ENCODE measurements around the gene MICU1. TPM values are rescaled to one million over a fixed set of nuclear protein-coding genes. Genes with fewer than 3 reads are reported as not detected.

The MICU1 gene
- total RNA-seq, 1 donor from 2014 or later = 37.2 TPM

DNA sequence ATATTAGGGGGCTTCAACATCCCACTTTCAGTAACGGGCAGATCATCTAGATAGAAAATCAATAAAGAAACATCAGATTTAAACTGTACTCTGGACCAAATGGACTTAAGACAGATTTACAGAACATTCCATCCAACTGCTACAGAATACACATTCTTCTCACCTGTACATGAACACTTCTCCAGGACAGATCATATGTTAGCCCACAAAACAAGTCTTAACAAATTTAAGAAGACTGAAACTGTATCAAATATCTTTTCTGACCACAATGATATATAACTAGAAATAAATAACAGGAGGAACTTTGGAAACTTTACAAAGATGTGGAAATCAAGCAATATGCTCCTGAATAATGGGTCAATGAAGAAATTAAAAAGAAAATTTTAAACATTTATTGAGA, 86.7 kb downstream of the MICU1 start:
- H3K36me3 ChIP-seq (ENCODE audit: control insufficient read depth, insufficient read depth, low read length) = no peaks in the 10 kb centered on the region
- no peaks in the 10 kb centered on the region for H3K27me3 ChIP-seq (ENCODE audit: control insufficient read depth, insufficient read depth, low read length)
- DNase-seq (ENCODE audit: low read depth) = no peak
- no peak overlapping the region for H3K4me3 ChIP-seq (ENCODE audit: low read depth, low read length)
- TF ChIP-seq, protein P1, sequence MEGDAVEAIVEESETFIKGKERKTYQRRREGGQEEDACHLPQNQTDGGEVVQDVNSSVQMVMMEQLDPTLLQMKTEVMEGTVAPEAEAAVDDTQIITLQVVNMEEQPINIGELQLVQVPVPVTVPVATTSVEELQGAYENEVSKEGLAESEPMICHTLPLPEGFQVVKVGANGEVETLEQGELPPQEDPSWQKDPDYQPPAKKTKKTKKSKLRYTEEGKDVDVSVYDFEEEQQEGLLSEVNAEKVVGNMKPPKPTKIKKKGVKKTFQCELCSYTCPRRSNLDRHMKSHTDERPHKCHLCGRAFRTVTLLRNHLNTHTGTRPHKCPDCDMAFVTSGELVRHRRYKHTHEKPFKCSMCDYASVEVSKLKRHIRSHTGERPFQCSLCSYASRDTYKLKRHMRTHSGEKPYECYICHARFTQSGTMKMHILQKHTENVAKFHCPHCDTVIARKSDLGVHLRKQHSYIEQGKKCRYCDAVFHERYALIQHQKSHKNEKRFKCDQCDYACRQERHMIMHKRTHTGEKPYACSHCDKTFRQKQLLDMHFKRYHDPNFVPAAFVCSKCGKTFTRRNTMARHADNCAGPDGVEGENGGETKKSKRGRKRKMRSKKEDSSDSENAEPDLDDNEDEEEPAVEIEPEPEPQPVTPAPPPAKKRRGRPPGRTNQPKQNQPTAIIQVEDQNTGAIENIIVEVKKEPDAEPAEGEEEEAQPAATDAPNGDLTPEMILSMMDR (IDR thresholded peaks at IDR 0.05; ENCODE audit: insufficient read depth, low read length, poor library complexity, severe bottlenecking) = no peak

DNA sequence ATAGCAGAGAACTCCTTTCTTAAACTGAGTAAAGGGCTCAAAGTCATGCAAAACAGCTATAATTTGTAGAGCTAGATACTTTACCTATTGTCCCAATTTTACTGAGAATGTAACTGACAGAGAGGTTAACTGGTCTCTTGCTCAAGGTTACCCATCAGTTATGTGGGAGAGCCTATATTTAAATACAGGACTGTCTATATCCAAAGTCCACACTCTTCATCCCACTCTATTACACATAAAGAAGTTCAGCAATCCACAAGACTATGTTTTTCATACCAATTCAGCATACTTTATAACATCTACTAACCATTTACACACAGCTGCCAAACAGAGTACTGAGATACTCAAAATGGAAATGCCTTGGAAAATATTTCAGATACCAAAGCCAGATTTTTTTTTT, 100.2 kb downstream of the MICU1 start:
- Histone ChIP-seq H3K27me3 (ENCODE audit: control insufficient read depth, insufficient read depth, low read length) (no peaks in the 10 kb centered on the region), H3K36me3 (ENCODE audit: control insufficient read depth, insufficient read depth, low read length) (no peaks in the 10 kb centered on the region), H3K4me3 (ENCODE audit: low read depth, low read length) (no peak overlapping the region)
- DNase-seq (ENCODE audit: low read depth) = no peak
- TF ChIP-seq, protein P1 (IDR thresholded peaks at IDR 0.05; ENCODE audit: insufficient read depth, low read length, poor library complexity, severe bottlenecking) = no peak

DNA sequence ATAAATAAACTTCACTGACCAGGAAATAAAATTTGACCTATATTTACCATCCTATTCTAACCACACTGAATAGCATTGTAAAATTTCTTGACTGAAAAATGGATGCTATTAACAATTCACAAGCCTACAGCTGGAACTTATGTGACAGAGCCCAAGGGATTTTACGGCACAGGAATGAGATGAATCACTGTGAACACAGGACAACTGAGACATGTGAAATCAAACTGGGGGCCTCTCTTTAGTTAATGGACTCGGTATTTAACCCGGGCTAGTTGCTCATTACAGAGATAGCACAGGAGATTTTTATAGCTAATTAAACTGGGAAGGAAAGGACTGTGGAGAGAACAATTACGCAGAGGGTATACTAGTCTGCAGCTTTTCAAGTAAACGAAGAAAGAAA, 100.6 kb downstream of the MICU1 start:
- no peaks in the 10 kb centered on the region for H3K36me3 ChIP-seq (ENCODE audit: control insufficient read depth, insufficient read depth, low read length)
- H3K27me3 ChIP-seq (ENCODE audit: control insufficient read depth, insufficient read depth, low read length) = no peaks in the 10 kb centered on the region
- TF ChIP-seq, protein P1 (IDR thresholded peaks at IDR 0.05; ENCODE audit: insufficient read depth, low read length, poor library complexity, severe bottlenecking) = no peak
- peak; percentile 23 for DNase-seq (ENCODE audit: low read depth)
- H3K4me3 ChIP-seq (ENCODE audit: low read depth, low read length) = no peak overlapping the region

DNA sequence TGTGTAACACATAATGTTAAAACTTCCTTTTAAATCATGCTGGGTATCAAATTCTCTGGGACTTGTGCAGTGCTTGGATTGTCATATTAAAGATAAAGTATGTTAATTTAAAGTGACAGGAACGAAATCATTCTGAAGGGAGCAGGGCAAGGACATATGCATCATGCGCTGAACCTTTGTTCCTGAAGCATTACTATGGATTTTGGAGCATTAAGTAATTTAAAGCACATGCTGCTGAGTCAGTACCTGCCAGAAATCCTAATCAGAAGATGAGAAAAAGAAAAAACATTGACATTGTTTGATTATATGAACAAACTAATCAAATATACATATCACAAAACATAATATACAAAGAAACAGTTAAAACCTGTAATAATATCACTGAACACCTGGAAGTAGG, 101.4 kb downstream of the MICU1 start:
- Histone ChIP-seq H3K36me3 (ENCODE audit: control insufficient read depth, insufficient read depth, low read length) (no peaks in the 10 kb centered on the region), H3K27me3 (ENCODE audit: control insufficient read depth, insufficient read depth, low read length) (no peaks in the 10 kb centered on the region), H3K4me3 (ENCODE audit: low read depth, low read length) (no peak overlapping the region)
- TF ChIP-seq, protein P1 (IDR thresholded peaks at IDR 0.05; ENCODE audit: insufficient read depth, low read length, poor library complexity, severe bottlenecking) = no peak
- DNase-seq (ENCODE audit: low read depth) = no peak

DNA sequence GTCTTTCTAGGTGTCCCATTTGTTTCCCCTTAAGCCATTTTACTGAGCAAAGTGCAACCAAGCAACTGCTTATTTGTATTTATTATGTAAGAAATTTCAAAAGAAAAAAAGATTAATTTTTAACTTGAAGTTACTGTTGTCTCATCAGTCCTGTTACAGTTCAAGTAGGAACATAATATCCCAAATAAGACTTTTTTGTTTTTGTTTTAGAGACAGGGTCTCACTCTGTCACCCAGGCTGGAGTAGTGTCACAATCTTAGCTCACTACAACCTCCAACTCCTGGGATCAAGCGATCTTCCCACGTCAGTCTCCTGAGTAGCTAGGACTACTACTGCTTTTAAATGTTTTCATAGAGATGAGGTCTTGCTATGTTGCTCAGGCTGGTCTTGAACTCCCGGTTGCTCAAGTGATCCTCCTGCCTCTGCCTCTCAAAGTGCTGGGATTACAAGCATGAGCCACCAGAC, 101.9 kb downstream of the MICU1 start:
- Histone ChIP-seq H3K27me3 (ENCODE audit: control insufficient read depth, insufficient read depth, low read length) (no peaks in the 10 kb centered on the region), H3K4me3 (ENCODE audit: low read depth, low read length) (no peak overlapping the region), H3K36me3 (ENCODE audit: control insufficient read depth, insufficient read depth, low read length) (no peaks in the 10 kb centered on the region)
- DNase-seq (ENCODE audit: low read depth) = no peak
- TF ChIP-seq, protein P1 (IDR thresholded peaks at IDR 0.05; ENCODE audit: insufficient read depth, low read length, poor library complexity, severe bottlenecking) = no peak

DNA sequence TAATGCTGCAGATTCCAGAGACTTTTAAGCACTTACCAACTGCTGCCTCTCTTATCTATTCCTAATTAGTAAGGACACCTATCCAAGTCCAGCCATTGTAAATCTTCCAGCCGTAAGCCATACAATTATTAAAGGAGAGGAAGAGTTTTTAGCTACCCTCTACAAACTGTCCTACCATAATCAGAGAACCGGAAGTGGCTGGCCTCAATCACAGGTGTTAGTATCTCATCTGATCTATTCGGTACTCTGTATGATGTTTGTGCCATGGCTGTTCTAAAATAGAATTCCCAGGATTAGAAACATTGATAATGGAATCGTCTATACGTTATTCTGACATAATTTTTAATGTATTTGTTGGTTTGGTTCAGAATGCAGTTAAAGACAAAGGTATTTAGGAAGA, 102.8 kb downstream of the MICU1 start:
- TF ChIP-seq, protein P1 (IDR thresholded peaks at IDR 0.05; ENCODE audit: insufficient read depth, low read length, poor library complexity, severe bottlenecking) = no peak
- Histone ChIP-seq H3K36me3 (ENCODE audit: control insufficient read depth, insufficient read depth, low read length) (no peaks in the 10 kb centered on the region), H3K27me3 (ENCODE audit: control insufficient read depth, insufficient read depth, low read length) (no peaks in the 10 kb centered on the region), H3K4me3 (ENCODE audit: low read depth, low read length) (no peak overlapping the region)
- DNase-seq (ENCODE audit: low read depth) = no peak
